Activated naive CD4-positive, alpha-beta T cell treated with anti-CD3 and anti-CD28 coated beads for 36 hours (primary cell): Measurements from ENCODE around the gene ACD. TPM values are rescaled to one million over a fixed set of nuclear protein-coding genes. Genes with fewer than 3 reads are reported as not detected.

Source experiments
- CTCF ChIA-PET: fragments of 350-600 bp; sonication (Branson Sonifier 250); formaldehyde crosslinking; loops from one replicate; lab custom pipeline; 2021; ENCODE audit warnings: antibody characterized with exemption; lab: Charles Lee
- DNase-seq: peaks from one replicate; pipeline ENCODE4 v3.0.0-alpha.2; 2020
- H3K27ac Mint-ChIP-seq: one replicate; pipeline ENCODE4 v1.8.0; 2021; ENCODE audit warnings: mild to moderate bottlenecking, mixed read lengths
- H3K27me3 Mint-ChIP-seq: one replicate; pipeline ENCODE4 v1.8.0; 2021; ENCODE audit warnings: low read depth, mixed read lengths
- H3K36me3 Mint-ChIP-seq: one replicate; pipeline ENCODE4 v1.8.0; 2021; ENCODE audit warnings: low read depth, mixed read lengths
- H3K4me1 Mint-ChIP-seq: one replicate; pipeline ENCODE4 v1.8.0; 2021; ENCODE audit warnings: low read depth, mixed read lengths
- H3K4me3 Mint-ChIP-seq: one replicate; pipeline ENCODE4 v1.8.0; 2021; ENCODE audit warnings: mild to moderate bottlenecking, moderate library complexity, mixed read lengths
- H3K9me3 Mint-ChIP-seq: one replicate; pipeline ENCODE4 v1.8.0; 2021; ENCODE audit warnings: mixed read lengths
- intact Hi-C: fragments of 100-400 bp; cut with micrococcal nuclease; formaldehyde crosslinking; loops from one replicate; pipeline ENCODE4 v1.15.1; 2023
- total RNA-seq, 2 experiments: library from RNA; stranded (reverse); gene quantifications; one replicate each; pipeline ENCODE4 v1.2.3, GENCODE V29; 2021

Gene ACD
- 10 to 100 TPM; 49.2 to 54.9 TPM for total RNA-seq

DNA sequence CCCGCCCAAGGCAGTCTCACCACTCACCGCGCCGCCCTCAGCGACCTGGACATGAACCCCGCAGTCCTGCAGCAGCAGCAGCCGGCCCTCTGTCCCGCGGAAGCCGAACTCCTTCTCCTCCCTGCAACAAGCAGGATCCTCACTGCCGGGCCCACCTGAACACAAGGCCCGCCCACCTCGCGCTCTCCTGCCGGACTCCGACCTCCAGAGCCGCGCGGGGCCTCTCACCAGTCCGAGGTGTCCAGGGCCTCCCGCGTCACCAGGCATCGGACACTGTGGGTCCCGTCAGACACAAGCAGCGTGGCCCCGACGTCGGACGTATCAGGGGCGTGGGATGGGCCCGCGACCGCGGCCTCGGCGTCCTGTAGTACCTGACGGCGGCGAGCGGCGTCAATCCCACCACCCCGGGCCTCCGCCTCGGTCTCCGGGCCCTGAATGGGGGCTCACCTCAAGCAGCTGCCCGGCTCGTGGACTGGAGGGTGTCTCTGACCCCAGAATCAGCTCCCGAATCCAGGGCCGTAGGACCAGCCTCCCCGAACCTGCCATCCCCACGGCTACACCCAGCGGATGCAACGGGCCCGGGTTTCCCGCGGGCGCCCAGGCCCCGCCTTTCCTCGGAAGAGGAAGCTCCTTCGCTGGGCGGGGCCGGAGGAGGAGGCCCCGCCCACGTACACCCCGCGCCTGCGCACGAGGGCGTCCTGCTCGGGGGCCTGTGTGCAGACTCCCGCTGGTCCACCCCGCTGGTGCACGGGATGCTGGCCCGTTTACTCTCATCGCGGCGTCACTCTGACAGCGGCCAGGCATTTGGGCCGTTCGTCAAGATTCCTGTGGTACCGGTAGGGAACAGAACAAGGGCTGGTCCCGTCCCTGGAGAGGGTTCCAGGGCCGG, at the start of gene ACD:
Gene ACD, minus strand, starts transcription at position 586 of the 889 bp plus-strand sequence. Its CDS starts 40 bp downstream, at position 546.
- intact Hi-C loops = loop anchor here (1.0 to 2.0 kb wide), 12 partner anchors 8 to 433 kb away; partner anchors contain the start of genes ATP6V0D1, CARMIL2, CTCF and GFOD2
- H3K9me3 Mint-ChIP-seq = no peaks in the 10 kb centered on the region
- H3K4me3 Mint-ChIP-seq = peak within 1 kb of the TSS; percentile 90
- CTCF ChIA-PET = interaction anchor here (1.0 to 13.5 kb wide), 6 partner anchors 15 to 139 kb away, joined by 3 to 131 read pairs (median 16); partner anchors contain the start of genes CARMIL2 and CTCF
- peak; percentile 92 for DNase-seq
- H3K4me1 Mint-ChIP-seq = peaks cover 21% of the 10 kb centered on the region
- H3K27me3 Mint-ChIP-seq = no peaks in the 10 kb centered on the region
- H3K36me3 Mint-ChIP-seq = peaks cover 12% of the 10 kb centered on the region
- peak within 1 kb of the TSS; percentile 92 for H3K27ac Mint-ChIP-seq

DNA sequence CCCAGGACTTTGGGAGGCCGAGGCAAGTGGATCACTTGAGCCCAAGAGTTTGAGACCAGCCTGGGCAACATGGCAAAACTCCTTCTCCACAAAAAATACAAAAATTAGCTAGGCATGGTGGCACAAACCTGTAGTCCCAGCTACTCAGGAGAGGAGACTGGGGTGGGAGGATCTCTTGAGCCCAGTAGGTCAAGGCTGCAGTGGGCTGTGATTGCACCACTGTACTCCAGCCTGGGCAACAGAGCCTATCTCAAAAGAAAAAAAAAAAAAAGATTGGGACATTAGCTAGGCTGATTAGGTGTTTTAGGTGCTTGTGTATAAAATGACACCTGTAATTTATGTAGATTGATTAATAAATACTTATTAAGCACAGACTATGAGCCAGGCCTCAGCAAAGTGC, 49.0 kb upstream of the ACD start:
- DNase-seq = no peak
- H3K27ac Mint-ChIP-seq = no peak overlapping the region
- no peaks in the 10 kb centered on the region for H3K9me3 Mint-ChIP-seq
- no peaks in the 10 kb centered on the region for H3K27me3 Mint-ChIP-seq
- intact Hi-C loops = no loop called here
- CTCF ChIA-PET = no interaction called here
- H3K4me1 Mint-ChIP-seq = peaks cover 13% of the 10 kb centered on the region
- H3K4me3 Mint-ChIP-seq = no peak overlapping the region
- H3K36me3 Mint-ChIP-seq = no peaks in the 10 kb centered on the region

DNA sequence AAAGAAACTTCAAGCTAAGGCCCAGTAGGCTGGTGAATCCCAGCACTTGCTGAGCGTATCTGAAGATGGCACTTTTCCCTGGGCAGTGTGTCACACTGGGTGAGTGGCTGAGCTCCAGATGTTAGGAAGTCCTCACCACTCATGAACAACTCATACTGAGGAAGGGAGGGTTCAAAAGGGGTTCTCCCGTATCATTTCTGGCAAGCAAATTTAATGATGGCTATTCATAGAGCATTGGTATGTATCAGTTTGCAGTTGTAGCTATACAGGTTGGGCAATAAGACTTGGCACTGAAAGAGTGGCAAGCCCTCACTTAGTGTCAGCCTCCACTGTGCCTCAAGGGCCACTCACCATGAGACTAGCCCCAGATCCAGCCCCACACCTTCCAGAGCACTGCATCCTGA, 48.3 kb upstream of the ACD start:
- no peak for DNase-seq
- Mint-ChIP-seq H3K27ac (no peak overlapping the region), H3K4me3 (no peak overlapping the region), H3K9me3 (no peaks in the 10 kb centered on the region), H3K27me3 (no peaks in the 10 kb centered on the region), H3K36me3 (no peaks in the 10 kb centered on the region), H3K4me1 (peaks cover 19% of the 10 kb centered on the region)
- CTCF ChIA-PET = no interaction called here
- intact Hi-C loops = no loop called here

DNA sequence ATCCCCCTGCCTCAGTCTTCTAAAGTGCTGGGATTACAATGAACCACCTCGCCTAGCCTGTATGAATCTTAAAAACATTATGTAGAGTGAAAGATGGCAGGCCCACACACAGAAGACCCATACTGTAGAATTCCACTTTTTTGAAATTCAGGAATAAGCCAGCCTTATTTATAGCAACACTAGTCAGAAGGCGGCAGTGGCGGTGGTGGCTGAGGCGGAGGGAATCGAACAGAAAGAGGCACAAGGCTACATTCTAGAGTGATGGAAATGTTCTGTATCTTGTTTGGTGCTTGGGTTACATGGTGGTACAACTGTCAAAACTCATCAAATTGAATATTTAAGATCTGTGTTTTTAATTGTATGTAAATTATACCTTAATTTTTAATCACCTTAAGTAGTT, 47.7 kb upstream of the ACD start:
- H3K27ac Mint-ChIP-seq = no peak overlapping the region
- DNase-seq = no peak
- intact Hi-C loops = no loop called here
- peaks cover 23% of the 10 kb centered on the region for H3K4me1 Mint-ChIP-seq
- H3K4me3 Mint-ChIP-seq = no peak overlapping the region
- CTCF ChIA-PET = no interaction called here
- H3K27me3 Mint-ChIP-seq = no peaks in the 10 kb centered on the region
- H3K36me3 Mint-ChIP-seq = no peaks in the 10 kb centered on the region
- no peaks in the 10 kb centered on the region for H3K9me3 Mint-ChIP-seq

DNA sequence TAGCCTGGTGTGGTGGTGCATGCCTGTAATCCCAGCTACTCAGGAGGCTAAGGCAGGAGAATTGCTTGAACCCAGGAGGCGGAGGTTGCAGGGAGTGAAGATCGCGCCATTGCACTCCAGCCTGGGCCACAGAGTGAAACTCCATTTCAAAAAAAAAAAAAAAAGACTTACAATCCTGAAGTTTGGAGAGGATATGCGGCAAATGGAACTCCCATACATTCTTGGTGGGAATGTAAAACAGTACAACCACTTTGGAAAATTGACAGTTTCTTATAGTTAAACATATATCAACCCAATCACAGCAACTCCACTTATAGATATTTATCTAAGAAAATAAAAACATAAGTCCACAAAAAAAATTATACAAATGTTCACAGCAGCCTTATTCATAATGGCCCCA, 47.1 kb upstream of the ACD start:
- peaks cover 23% of the 10 kb centered on the region for H3K4me1 Mint-ChIP-seq
- H3K27me3 Mint-ChIP-seq = no peaks in the 10 kb centered on the region
- H3K4me3 Mint-ChIP-seq = no peak overlapping the region
- intact Hi-C loops = no loop called here
- H3K9me3 Mint-ChIP-seq = no peaks in the 10 kb centered on the region
- no peak for DNase-seq
- H3K36me3 Mint-ChIP-seq = no peaks in the 10 kb centered on the region
- H3K27ac Mint-ChIP-seq = no peak overlapping the region
- CTCF ChIA-PET = no interaction called here

DNA sequence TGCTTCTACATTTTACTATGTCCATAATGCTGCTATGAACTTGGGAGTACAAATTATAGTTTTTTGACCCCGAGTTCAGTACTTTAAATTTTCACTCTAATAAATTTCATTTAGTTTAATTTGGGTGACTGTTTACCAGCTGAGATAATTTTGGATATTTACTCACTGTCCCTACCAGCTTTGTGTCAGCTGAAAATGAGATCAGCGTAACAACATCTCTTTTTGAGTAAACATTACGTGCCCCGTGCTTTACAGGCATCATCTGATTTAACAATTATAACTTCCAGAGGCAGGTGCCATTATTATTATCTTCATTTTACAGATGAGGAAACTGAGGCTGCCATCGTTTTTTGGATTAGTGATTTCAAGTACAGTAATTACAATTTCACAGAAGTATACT, 44.0 kb upstream of the ACD start:
- H3K4me1 Mint-ChIP-seq = peaks cover 20% of the 10 kb centered on the region
- H3K27me3 Mint-ChIP-seq = no peaks in the 10 kb centered on the region
- no peaks in the 10 kb centered on the region for H3K9me3 Mint-ChIP-seq
- no peaks in the 10 kb centered on the region for H3K36me3 Mint-ChIP-seq
- DNase-seq = no peak
- H3K4me3 Mint-ChIP-seq = no peak overlapping the region
- intact Hi-C loops = no loop called here
- peak overlapping the region; percentile 10 for H3K27ac Mint-ChIP-seq
- CTCF ChIA-PET = interaction anchor here (0.7 to 2.5 kb wide), 2 partner anchors 113 to 183 kb away, joined by 3 to 6 read pairs; no protein-coding TSS in a partner anchor

DNA sequence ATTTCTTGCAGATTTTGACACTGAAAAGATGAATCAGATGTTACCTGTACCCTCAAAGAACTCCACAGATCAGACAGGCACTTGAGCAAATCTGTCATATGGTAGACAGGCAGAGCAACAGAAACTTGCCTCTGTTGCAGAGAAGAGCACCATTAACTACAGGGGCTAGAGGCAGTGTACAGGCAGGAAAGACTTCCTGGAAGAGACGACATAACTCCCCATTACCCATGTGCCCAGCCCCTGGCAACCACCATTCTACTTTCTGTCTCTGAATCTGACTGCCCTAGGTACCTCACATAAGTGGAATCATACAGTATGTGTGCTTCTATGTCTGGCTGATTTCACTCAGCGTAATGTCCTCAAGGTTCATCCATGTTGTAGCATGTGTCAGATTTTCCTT, 43.6 kb upstream of the ACD start:
- DNase-seq = peak; percentile 50
- no peaks in the 10 kb centered on the region for H3K9me3 Mint-ChIP-seq
- H3K27me3 Mint-ChIP-seq = no peaks in the 10 kb centered on the region
- peak overlapping the region; percentile 10 for H3K27ac Mint-ChIP-seq
- no peak overlapping the region for H3K4me3 Mint-ChIP-seq
- CTCF ChIA-PET = no interaction called here
- intact Hi-C loops = loop anchor here (1.0 kb wide), 1 partner anchor 16 kb away; the partner anchor contains the start of gene GFOD2
- H3K4me1 Mint-ChIP-seq = peaks cover 20% of the 10 kb centered on the region
- H3K36me3 Mint-ChIP-seq = peaks cover 1% of the 10 kb centered on the region

DNA sequence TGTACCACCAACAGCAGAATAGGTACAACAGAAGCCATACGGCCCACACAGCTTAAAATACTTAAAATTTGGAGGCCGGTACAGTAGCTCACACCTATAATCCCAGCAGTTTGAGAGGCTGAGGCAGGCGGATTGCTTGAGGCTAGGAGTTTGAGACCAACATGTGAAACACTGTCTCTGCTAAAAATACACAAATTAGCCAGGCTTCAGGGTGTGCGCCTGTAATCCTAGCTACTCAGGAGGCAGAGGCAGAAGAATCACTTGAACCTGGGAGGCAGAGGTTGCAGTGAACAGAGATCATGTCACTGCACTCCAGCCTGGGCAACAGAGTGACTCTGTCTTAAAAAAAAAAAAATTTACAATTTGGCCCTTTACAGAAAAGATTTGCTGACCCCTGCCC, 42.1 kb upstream of the ACD start:
- DNase-seq = no peak
- Mint-ChIP-seq H3K27ac (no peak overlapping the region), H3K4me3 (no peak overlapping the region), H3K4me1 (peaks cover 22% of the 10 kb centered on the region), H3K36me3 (peaks cover 1% of the 10 kb centered on the region), H3K27me3 (no peaks in the 10 kb centered on the region), H3K9me3 (no peaks in the 10 kb centered on the region)
- CTCF ChIA-PET = no interaction called here
- intact Hi-C loops = no loop called here

DNA sequence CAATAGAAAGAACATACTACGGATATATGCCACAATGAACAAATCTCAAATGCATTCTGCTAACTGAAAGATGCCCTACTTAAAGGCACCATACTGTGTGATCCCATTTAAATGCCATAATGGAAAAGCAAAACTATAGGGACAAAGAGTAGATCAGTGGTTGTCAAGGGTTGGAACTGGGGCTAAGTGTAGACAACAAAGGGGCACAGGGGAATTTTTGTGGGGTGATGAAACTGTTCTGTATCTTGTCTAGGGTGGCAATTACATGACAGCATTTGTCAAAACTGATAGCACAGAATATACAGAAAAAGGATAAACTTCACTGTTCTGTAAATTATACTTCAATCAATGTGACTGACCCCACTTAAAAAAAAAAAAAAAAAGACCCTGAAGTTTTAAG, 41.4 kb upstream of the ACD start:
- peaks cover 1% of the 10 kb centered on the region for H3K36me3 Mint-ChIP-seq
- peaks cover 22% of the 10 kb centered on the region for H3K4me1 Mint-ChIP-seq
- CTCF ChIA-PET = interaction anchor here (0.9 kb wide), 1 partner anchor 18 kb away, joined by 3 read pairs; the partner anchor contains the start of gene GFOD2
- intact Hi-C loops = no loop called here
- no peak for DNase-seq
- no peak overlapping the region for H3K27ac Mint-ChIP-seq
- H3K27me3 Mint-ChIP-seq = no peaks in the 10 kb centered on the region
- no peaks in the 10 kb centered on the region for H3K9me3 Mint-ChIP-seq
- H3K4me3 Mint-ChIP-seq = no peak overlapping the region

DNA sequence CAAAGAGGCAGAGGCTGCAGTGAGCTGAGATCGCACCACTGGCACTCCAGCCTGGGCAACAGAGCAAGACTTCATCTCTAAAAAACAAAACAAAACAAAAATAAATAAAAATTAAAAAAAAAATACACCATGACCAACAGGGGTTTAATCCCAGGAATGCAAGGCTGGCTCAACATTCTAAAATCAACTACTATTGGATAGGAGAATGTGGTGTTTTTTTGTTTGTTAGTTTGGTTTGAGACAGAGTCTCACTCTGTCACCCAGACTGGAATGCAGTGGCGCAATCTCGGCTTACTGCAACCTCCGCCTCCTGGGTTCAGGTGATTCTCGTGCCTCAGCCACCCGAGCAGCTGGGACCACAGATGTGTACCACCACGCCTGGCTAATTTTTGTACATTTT, 39.2 kb upstream of the ACD start:
- intact Hi-C loops = no loop called here
- H3K4me1 Mint-ChIP-seq = peaks cover 16% of the 10 kb centered on the region
- H3K4me3 Mint-ChIP-seq = no peak overlapping the region
- CTCF ChIA-PET = interaction anchor here (0.7 kb wide), 2 partner anchors 15 to 366 kb away, joined by 3 to 5 read pairs; no protein-coding TSS in a partner anchor
- DNase-seq = no peak
- peaks cover 1% of the 10 kb centered on the region for H3K36me3 Mint-ChIP-seq
- no peaks in the 10 kb centered on the region for H3K9me3 Mint-ChIP-seq
- H3K27me3 Mint-ChIP-seq = no peaks in the 10 kb centered on the region
- no peak overlapping the region for H3K27ac Mint-ChIP-seq

DNA sequence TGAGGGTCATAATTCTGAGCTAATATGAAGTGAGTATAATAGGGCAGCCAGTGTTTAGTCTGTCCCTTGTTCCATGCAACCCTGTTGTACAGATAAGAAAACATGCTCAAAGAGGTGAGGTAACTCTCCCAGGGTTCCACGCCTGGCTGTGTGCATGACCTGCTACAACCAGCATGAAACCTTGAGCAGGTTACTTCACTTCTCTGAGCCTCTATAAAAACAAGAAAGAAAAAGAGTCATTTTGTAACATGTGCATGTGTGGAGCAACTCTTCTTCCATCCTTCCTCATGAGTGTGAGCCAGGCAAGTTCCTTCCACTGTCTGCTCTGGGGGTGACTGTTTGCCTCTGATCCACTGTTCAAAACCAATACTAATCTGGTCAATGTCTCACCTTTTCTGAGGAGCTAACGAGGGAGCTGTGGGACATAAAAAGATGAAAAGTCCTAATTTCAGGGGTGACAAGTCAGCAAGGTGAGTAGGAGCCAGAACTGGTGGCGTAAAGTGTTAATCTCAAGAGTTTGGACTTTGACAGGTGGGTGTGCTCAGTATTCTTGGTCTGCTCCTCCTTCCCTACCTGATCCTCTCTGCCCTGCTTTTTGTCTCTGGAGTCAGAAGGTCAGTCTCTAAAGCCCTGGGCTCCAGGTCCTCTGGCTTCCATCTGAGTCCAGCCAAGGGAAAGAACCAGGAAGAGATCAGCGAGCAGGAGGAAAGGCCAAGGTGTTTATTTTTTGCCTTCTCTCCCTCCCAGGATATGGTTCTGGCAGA, 37.5 kb upstream of the ACD start:
- CTCF ChIA-PET = interaction anchor here (0.9 kb wide), 1 partner anchor 178 kb away, joined by 3 read pairs; no protein-coding TSS in a partner anchor

DNA sequence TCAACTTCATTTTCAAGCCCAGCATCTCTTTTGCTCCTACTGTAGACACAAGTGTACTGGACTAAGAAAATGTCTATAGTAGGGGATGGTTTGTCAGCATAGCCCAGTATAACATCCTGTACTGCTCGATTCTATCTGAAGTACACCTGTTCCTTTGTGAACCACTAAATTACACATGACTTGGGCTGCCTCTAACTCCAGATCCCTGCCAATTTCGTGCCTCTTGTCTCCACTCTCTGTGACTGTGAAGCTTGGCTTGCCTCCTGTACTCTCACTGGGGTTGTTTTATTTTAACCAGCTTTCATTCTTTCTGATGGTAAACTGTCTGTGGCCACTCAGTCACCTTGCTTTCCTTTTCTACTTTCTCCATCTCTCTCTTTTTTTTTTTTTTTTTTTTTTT, 34.6 kb upstream of the ACD start:
- peaks cover 2% of the 10 kb centered on the region for H3K4me1 Mint-ChIP-seq
- CTCF ChIA-PET = no interaction called here
- intact Hi-C loops = no loop called here
- no peaks in the 10 kb centered on the region for H3K27me3 Mint-ChIP-seq
- DNase-seq = no peak
- no peaks in the 10 kb centered on the region for H3K9me3 Mint-ChIP-seq
- no peak overlapping the region for H3K27ac Mint-ChIP-seq
- H3K4me3 Mint-ChIP-seq = no peak overlapping the region
- H3K36me3 Mint-ChIP-seq = peaks cover 1% of the 10 kb centered on the region

More for the DNA sequence above, 37.5 kb upstream of the ACD start:
- Mint-ChIP-seq H3K36me3 (peaks cover 1% of the 10 kb centered on the region), H3K27ac (no peak overlapping the region), H3K27me3 (no peaks in the 10 kb centered on the region), H3K4me3 (no peak overlapping the region), H3K9me3 (no peaks in the 10 kb centered on the region), H3K4me1 (peaks cover 2% of the 10 kb centered on the region)
- intact Hi-C loops = no loop called here
- no peak for DNase-seq
